A673 (cell line): ENCODE measurements around the gene SDF2L1. TPM values are rescaled to one million over a fixed set of nuclear protein-coding genes. Genes with fewer than 3 reads are reported as not detected.

Source experiments
- BruUV-seq: library from RNA; stranded (reverse); fragments of 400-500 nt; replicated peaks from 2 replicates; lab custom pipeline; 2021; lab: Mats Ljungman, UMichigan
- CTCF ChIA-PET: fragments of 300-600 bp; sonication (Branson Sonifier 250); formaldehyde crosslinking; loops from one replicate; lab custom pipeline; 2022; ENCODE audit warnings: antibody characterized with exemption; lab: Charles Lee
- POLR2A ChIA-PET: fragments of 300-600 bp; sonication (Branson Sonifier 250); formaldehyde crosslinking; loops from one replicate; lab custom pipeline; 2022; ENCODE audit warnings: antibody characterized with exemption; ENCODE audit not compliant: low non-redundant PET; lab: Charles Lee
- DNase-seq: peaks from one replicate; pipeline ENCODE4 v3.0.0-alpha.2; 2015; ENCODE audit warnings: low spot score
- H3K27ac ChIP-seq: fragments of 200-600 bp; sonication (generic); 2 replicates; pipeline ENCODE4 v1.5.1; 2016; ENCODE audit warnings: mixed run types, low read depth, mild to moderate bottlenecking, mixed read lengths, antibody characterized with exemption, low read length; ENCODE audit not compliant: poor library complexity, severe bottlenecking
- H3K27me3 ChIP-seq: fragments of 200-600 bp; sonication (generic); replicated peaks from 2 replicates; pipeline ENCODE4 v1.6.1; 2017; ENCODE audit warnings: mixed run types, low read depth, mild to moderate bottlenecking, mixed read lengths, antibody characterized with exemption, low read length; ENCODE audit not compliant: insufficient read depth, poor library complexity
- H3K36me3 ChIP-seq: fragments of 200-600 bp; sonication (generic); 2 replicates; pipeline ENCODE4 v1.6.1; 2016; ENCODE audit warnings: mixed run types, mild to moderate bottlenecking, mixed read lengths, antibody characterized with exemption, low read length; ENCODE audit not compliant: insufficient read depth, poor library complexity, severe bottlenecking
- H3K4me1 ChIP-seq: fragments of 200-600 bp; sonication (generic); 2 replicates; pipeline ENCODE4 v1.6.1; 2017; ENCODE audit warnings: mixed run types, mild to moderate bottlenecking, mixed read lengths, antibody characterized with exemption, low read length; ENCODE audit not compliant: insufficient read depth, poor library complexity, severe bottlenecking
- H3K4me3 ChIP-seq: fragments of 200-600 bp; sonication (generic); 2 replicates; pipeline ENCODE4 v1.5.1; 2016; ENCODE audit warnings: low read depth, mixed run types, mild to moderate bottlenecking, mixed read lengths, low read length; ENCODE audit not compliant: poor library complexity, severe bottlenecking
- H3K9me3 ChIP-seq: fragments of 200-600 bp; sonication (generic); 2 replicates; pipeline ENCODE4 v1.6.1; 2016; ENCODE audit warnings: mixed run types, low read depth, mild to moderate bottlenecking, mixed read lengths, antibody characterized with exemption, low read length; ENCODE audit not compliant: poor library complexity, severe bottlenecking
- EZH2 ChIP-seq: fragments of 200-600 bp; sonication (generic); IDR thresholded peaks from 2 replicates; pipeline ENCODE4 v1.6.1; 2017; ENCODE audit warnings: borderline replicate concordance, low read depth, mild to moderate bottlenecking, mixed read lengths, antibody characterized with exemption, low read length; ENCODE audit not compliant: poor library complexity, severe bottlenecking
- intact Hi-C: fragments of 100-400 bp; cut with micrococcal nuclease; formaldehyde crosslinking; loops from one replicate; pipeline ENCODE4 v1.10.0; 2022; ENCODE audit not compliant: unreplicated experiment
- total RNA-seq: library from RNA; stranded (reverse); gene quantifications from 2 replicates; pipeline ENCODE4 v1.2.3, GENCODE V29; 2021
- TF ChIP-seq, protein P1 (sequence below): fragments of 300-800, 200-600 bp; sonication (generic); conservative IDR thresholded peaks from 2 replicates; pipeline ENCODE4 v1.5.1; 2017; ENCODE audit warnings: low read depth, mild to moderate bottlenecking, antibody characterized with exemption, low read length, moderate library complexity, mixed read lengths

The SDF2L1 gene
- total RNA-seq, 1 experiment from 2014 or later = 50.1 TPM

DNA sequence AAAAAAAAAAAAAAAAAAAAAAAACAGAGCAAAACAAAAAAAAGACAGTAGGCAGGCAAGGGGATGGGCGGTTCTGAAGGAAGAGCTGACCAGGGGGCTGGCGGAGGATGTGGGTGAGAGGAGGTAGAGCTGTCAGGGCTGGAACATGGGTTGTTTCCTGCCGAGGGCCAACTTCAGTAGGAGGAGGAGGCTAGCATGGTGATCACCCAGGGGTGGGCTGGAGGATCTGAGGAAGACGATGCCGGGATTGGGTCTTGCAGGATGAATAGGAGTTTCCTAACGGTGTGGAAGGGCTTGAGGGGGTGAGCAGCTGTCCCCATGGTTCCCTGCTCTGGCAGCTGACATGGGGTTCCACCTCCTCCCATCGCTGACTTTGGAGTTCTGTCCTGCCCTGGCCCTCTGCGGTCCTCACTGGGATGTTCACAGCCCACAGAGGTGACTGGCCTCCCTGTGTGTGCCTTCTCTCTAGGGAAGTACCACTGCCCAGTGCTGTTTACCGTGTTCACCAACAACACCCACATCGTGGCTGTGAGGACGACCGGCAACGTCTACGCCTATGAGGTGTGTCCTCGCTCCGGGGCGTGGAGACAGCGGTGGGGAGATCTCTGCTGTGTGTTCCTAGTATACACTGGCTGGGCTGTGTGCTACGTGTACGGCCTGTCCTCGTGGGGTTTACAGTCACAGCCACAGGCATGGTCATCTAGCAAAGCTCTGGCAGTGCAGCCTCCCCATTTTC, 38.9 kb downstream of the SDF2L1 start:
- Histone ChIP-seq H3K36me3 (peaks cover 7% of the 10 kb centered on the region), H3K4me3 (no peak overlapping the region), H3K27me3 (no peaks in the 10 kb centered on the region), H3K9me3 (no peaks in the 10 kb centered on the region), H3K27ac (no peak overlapping the region), H3K4me1 (no peaks in the 10 kb centered on the region)
- no peak for TF ChIP-seq EZH2
- TF ChIP-seq, protein P1, sequence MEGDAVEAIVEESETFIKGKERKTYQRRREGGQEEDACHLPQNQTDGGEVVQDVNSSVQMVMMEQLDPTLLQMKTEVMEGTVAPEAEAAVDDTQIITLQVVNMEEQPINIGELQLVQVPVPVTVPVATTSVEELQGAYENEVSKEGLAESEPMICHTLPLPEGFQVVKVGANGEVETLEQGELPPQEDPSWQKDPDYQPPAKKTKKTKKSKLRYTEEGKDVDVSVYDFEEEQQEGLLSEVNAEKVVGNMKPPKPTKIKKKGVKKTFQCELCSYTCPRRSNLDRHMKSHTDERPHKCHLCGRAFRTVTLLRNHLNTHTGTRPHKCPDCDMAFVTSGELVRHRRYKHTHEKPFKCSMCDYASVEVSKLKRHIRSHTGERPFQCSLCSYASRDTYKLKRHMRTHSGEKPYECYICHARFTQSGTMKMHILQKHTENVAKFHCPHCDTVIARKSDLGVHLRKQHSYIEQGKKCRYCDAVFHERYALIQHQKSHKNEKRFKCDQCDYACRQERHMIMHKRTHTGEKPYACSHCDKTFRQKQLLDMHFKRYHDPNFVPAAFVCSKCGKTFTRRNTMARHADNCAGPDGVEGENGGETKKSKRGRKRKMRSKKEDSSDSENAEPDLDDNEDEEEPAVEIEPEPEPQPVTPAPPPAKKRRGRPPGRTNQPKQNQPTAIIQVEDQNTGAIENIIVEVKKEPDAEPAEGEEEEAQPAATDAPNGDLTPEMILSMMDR = no peak
- ChIA-PET POLR2A (no interaction called here), CTCF (no interaction called here)
- BruUV-seq = no TSS peak
- intact Hi-C loops = no loop called here
- no peak for DNase-seq

DNA sequence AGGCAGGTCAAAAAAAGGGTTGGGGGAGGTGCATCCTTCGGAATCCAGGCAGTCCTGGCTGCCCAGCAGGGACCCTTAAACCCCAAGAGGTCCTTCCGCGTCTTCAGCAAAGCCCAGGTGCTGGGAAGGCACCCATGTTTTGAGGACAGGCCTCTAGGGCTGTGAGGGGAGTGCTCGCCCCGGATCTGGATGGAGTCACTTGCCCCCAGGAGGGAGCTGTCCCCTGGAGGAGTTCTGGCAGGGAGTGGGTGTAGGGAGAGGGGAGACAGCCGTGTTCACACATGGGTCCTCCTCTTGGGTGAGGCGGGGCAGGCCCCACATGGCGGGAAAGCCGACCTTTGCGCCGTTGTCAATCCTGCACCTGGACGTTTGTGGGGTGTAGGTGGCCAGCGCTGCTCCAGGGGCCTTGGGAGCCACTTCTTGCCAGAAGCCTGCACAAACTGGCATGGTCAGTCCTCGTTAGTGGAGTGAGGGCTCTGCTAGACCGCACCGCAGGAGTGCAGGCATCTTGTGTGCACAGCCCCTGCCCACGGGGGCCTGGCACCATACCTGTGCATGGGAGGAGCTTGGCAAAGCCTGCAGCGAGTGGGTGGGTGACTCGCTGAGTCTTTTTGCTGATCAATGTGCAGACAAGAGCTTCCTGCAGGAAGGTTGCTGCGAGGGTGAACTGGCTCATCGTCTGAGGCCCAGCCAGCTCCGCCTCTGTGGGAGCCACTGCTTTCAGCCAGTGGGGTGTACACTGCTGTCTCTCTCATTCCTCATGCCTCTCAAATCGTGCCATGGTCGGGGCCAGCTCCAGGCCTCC, 39.7 kb downstream of the SDF2L1 start:
- intact Hi-C loops = no loop called here
- H3K36me3 ChIP-seq = peaks cover 12% of the 10 kb centered on the region
- TF ChIP-seq EZH2 = no peak
- H3K4me1 ChIP-seq = no peaks in the 10 kb centered on the region
- H3K27me3 ChIP-seq = no peaks in the 10 kb centered on the region
- H3K4me3 ChIP-seq = no peak overlapping the region
- BruUV-seq = no TSS peak
- ChIA-PET CTCF (no interaction called here), POLR2A (no interaction called here)
- H3K9me3 ChIP-seq = no peaks in the 10 kb centered on the region
- H3K27ac ChIP-seq = no peak overlapping the region
- DNase-seq = no peak

DNA sequence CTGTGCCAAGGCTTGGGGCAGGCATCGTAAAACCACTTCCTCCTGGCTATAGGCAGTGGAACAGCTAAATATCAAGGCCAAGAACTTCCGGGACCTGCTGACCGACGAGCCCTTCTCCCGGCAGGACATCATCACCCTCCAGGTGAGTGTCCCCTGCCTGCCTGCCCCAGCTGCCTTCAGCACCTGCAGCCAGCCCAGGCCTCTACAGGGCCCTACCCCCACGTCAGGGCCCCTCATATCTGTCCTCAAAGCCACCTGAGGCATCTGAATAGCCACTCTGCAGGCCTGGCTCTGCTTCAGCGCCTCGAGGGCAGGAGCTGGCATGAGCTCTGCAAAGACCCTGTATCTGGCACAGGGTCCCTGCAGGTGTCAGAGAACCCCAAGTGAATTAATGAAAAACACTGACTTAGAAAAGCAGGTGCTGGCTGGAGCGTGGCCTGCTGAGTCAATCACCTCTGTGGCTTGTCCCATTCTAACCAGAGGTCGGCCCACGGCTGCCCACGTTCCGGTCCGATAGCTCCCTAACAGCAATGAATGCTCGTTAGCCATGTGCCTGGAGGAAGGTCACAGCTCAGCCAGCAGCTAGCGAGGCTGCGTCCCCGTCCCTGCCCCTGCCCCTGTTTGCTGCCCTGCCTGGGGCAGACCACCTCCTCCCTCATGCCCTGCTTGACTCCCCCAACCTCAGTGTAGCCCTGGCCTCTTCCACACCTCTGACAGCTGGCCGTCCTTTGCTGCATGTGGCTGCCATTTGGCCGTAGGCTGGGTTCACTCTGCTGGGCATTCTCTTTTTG, 40.5 kb downstream of the SDF2L1 start:
- Histone ChIP-seq H3K9me3 (no peaks in the 10 kb centered on the region), H3K4me3 (no peak overlapping the region), H3K27me3 (no peaks in the 10 kb centered on the region), H3K27ac (no peak overlapping the region), H3K4me1 (no peaks in the 10 kb centered on the region), H3K36me3 (peaks cover 12% of the 10 kb centered on the region)
- no peak for DNase-seq
- intact Hi-C loops = no loop called here
- BruUV-seq = no TSS peak
- ChIA-PET POLR2A (no interaction called here), CTCF (no interaction called here)
- no peak for TF ChIP-seq EZH2
- TF ChIP-seq, protein P1 = no peak
